Stimulated activated CD8-positive, alpha-beta memory T cell treated with anti-CD3 and anti-CD28 coated beads, Interleukin-12 subunit alpha, Interleukin-12 subunit beta, amount 100 ng/mL, for 24 hours (primary cell): Measurements from ENCODE around the gene AP3B1.

ENCODE experiments used
- DNase-seq: peaks from one replicate; pipeline ENCODE4 v3.0.0-alpha.2; 2020; ENCODE audit errors: extremely low read depth

The AP3B1 gene

GRCh38 chr5:77973253-77973609 is 321.3 kb downstream of the AP3B1 start:
- no peak for DNase-seq

GRCh38 chr5:77972469-77973252 is 321.8 kb downstream of the AP3B1 start:
- DNase-seq: no peak

GRCh38 chr5:77971776-77972468 is 322.6 kb downstream of the AP3B1 start:
- no peak for DNase-seq

- no peak for DNase-seq
These were observed 323.6 kb downstream of the AP3B1 start for GRCh38 chr5:77970891-77971290.

GRCh38 chr5:77963795-77964194 is 330.7 kb downstream of the AP3B1 start:
- DNase-seq: no peak

- no peak for DNase-seq
These were observed 333.6 kb downstream of the AP3B1 start for GRCh38 chr5:77960863-77961396.

GRCh38 chr5:77960305-77960704 is 334.2 kb downstream of the AP3B1 start:
- DNase-seq: no peak

- DNase-seq: no peak
These were observed 335.7 kb downstream of the AP3B1 start for GRCh38 chr5:77958642-77959330.

- no peak for DNase-seq
These were observed 336.5 kb downstream of the AP3B1 start for GRCh38 chr5:77957931-77958521.

GRCh38 chr5:77957516-77957915 is 337.0 kb downstream of the AP3B1 start:
- DNase-seq: no peak

GRCh38 chr5:77957081-77957480 is 337.4 kb downstream of the AP3B1 start:
- DNase-seq: no peak

- DNase-seq: no peak
These were observed 338.9 kb downstream of the AP3B1 start for GRCh38 chr5:77955577-77955976.

- DNase-seq: no peak
These were observed 341.1 kb downstream of the AP3B1 start for GRCh38 chr5:77953374-77953773.

GRCh38 chr5:77952636-77953212 is 341.8 kb downstream of the AP3B1 start:
- no peak for DNase-seq
